ENCODE results near the gene VASH1. TPM values are rescaled to one million over a fixed set of nuclear protein-coding genes. Genes with fewer than 3 reads are reported as not detected.

Gene VASH1
- total RNA-seq, 3 donors from 2014 or later (not counting 1 experiment from before 2014, with no cell fraction given): 9.5 to 15.0 (median 13.5) TPM

DNA sequence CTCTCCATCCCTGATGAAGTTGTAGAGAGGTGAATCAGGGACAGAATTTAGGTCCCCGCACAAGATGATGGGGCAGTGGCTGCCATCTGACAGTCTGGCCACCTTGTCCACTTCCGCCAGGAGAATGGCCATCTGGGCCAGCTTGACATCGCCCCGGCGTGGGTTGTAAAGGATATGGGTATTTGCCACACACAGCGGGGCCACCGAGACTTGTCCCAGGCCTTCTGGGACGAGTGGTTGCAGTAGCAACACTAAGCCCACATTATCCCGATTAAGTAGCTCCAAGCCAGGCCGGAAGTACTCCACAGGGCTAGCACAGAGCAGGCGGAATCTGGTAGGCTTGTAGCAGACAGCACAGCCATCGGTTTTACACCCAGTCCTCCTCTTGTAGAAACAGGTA is 45.2 kb downstream of the VASH1 start:
- H3K36me3 ChIP-seq (ENCODE audit: control insufficient read depth, insufficient read depth, low read length): peaks cover 51% of the 10 kb centered on the region
- ATAC-seq: no peak
- peaks cover 26% of the 10 kb centered on the region for H3K36me3 Mint-ChIP-seq
- H3K4me3 Mint-ChIP-seq: no peak overlapping the region
- TF ChIP-seq, protein P1, sequence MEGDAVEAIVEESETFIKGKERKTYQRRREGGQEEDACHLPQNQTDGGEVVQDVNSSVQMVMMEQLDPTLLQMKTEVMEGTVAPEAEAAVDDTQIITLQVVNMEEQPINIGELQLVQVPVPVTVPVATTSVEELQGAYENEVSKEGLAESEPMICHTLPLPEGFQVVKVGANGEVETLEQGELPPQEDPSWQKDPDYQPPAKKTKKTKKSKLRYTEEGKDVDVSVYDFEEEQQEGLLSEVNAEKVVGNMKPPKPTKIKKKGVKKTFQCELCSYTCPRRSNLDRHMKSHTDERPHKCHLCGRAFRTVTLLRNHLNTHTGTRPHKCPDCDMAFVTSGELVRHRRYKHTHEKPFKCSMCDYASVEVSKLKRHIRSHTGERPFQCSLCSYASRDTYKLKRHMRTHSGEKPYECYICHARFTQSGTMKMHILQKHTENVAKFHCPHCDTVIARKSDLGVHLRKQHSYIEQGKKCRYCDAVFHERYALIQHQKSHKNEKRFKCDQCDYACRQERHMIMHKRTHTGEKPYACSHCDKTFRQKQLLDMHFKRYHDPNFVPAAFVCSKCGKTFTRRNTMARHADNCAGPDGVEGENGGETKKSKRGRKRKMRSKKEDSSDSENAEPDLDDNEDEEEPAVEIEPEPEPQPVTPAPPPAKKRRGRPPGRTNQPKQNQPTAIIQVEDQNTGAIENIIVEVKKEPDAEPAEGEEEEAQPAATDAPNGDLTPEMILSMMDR (IDR thresholded peaks at IDR 0.05): no peak
- intact Hi-C loops (cut with micrococcal nuclease): no loop called here
- H3K27ac ChIP-seq (ENCODE audit: low read length): no peak overlapping the region
- no peaks in the 10 kb centered on the region for H3K9me3 ChIP-seq (ENCODE audit: control insufficient read depth, insufficient read depth, low read length)
- no peaks in the 10 kb centered on the region for H3K27me3 ChIP-seq (ENCODE audit: control insufficient read depth, insufficient read depth, low read length)
- H3K4me1 ChIP-seq (ENCODE audit: control insufficient read depth, insufficient read depth, low read length): peaks cover 6% of the 10 kb centered on the region
- H3K9me3 Mint-ChIP-seq: no peaks in the 10 kb centered on the region
- no peak overlapping the region for H3K27ac Mint-ChIP-seq
- 96% methylated on average over 12 of the region's 12 CpGs for WGBS (ENCODE audit: insufficient coverage)
- H3K4me1 Mint-ChIP-seq: peaks cover 11 to 13% of the 10 kb centered on the region in 2 donors
- no peak overlapping the region for H3K4me3 ChIP-seq (ENCODE audit: low read length)
- H3K27me3 Mint-ChIP-seq (ENCODE audit: low read depth in 2 of 2): no peaks in the 10 kb centered on the region
- DNase-seq: no peak

DNA sequence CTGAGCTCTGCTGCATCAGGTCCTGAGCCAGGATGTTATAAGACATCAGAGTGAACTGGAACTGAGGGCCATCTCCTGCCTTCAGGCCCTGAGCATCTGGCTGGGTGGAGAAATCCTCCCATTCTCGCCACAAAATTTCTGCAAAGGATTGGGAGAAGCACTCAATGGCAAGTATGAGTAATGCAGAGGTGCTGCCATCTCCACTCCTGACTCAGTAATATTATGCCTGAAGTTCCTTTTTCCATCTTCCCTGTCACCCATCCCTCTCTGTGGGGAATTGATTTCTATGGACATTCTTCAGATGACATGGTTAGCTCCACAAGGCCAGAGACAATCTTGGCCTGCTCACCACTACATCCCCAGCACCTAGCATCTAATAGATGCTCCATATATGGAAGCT is 46.7 kb downstream of the VASH1 start:
- no peaks in the 10 kb centered on the region for H3K9me3 Mint-ChIP-seq
- ATAC-seq (no peak), DNase-seq (no peak)
- no peak overlapping the region for H3K4me3 Mint-ChIP-seq
- H3K27ac Mint-ChIP-seq: no peak overlapping the region
- peaks cover 17% of the 10 kb centered on the region for H3K4me1 ChIP-seq (ENCODE audit: control insufficient read depth, insufficient read depth, low read length)
- peaks cover 17% of the 10 kb centered on the region for H3K36me3 Mint-ChIP-seq
- no peak overlapping the region for H3K4me3 ChIP-seq (ENCODE audit: low read length)
- H3K27me3 ChIP-seq (ENCODE audit: control insufficient read depth, insufficient read depth, low read length): no peaks in the 10 kb centered on the region
- H3K36me3 ChIP-seq (ENCODE audit: control insufficient read depth, insufficient read depth, low read length): peaks cover 41% of the 10 kb centered on the region
- H3K27ac ChIP-seq (ENCODE audit: low read length): no peak overlapping the region
- peaks cover 21 to 26% of the 10 kb centered on the region in 2 donors for H3K4me1 Mint-ChIP-seq
- intact Hi-C loops (cut with micrococcal nuclease): no loop called here
- H3K27me3 Mint-ChIP-seq (ENCODE audit: low read depth in 2 of 2): no peaks in the 10 kb centered on the region
- WGBS (ENCODE audit: insufficient coverage): 100% methylated on average over 1 of the region's 1 CpG
- TF ChIP-seq, protein P1 (IDR thresholded peaks at IDR 0.05): no peak
- H3K9me3 ChIP-seq (ENCODE audit: control insufficient read depth, insufficient read depth, low read length): no peaks in the 10 kb centered on the region

DNA sequence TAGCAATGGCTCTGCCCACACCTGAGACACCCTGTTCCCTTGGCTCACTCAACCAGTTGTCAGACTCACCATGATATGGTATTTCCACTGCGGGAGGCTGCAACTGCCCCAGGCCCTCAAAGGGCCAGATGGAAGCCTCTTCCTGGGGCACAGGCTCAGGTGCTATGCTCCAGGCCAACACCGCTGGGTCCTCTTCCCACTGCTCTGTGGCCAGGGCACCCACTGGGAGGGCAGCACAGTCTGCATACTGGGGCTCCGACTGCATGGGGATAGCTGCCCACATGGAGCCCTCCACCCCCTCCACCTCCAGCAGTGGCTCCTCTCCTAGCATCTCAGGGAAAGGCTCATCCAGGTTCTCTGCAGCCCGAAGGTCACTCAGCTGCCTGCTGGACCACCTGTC is 47.7 kb downstream of the VASH1 start:
- H3K27me3 Mint-ChIP-seq (ENCODE audit: low read depth in 2 of 2): no peaks in the 10 kb centered on the region
- Histone ChIP-seq H3K4me1 (ENCODE audit: control insufficient read depth, insufficient read depth, low read length) (peaks cover 21% of the 10 kb centered on the region), H3K27me3 (ENCODE audit: control insufficient read depth, insufficient read depth, low read length) (no peaks in the 10 kb centered on the region), H3K27ac (ENCODE audit: low read length) (no peak overlapping the region), H3K4me3 (ENCODE audit: low read length) (no peak overlapping the region), H3K9me3 (ENCODE audit: control insufficient read depth, insufficient read depth, low read length) (no peaks in the 10 kb centered on the region), H3K36me3 (ENCODE audit: control insufficient read depth, insufficient read depth, low read length) (peaks cover 35% of the 10 kb centered on the region)
- WGBS (ENCODE audit: insufficient coverage): 98% methylated on average over 4 of the region's 4 CpGs
- H3K27ac Mint-ChIP-seq: no peak overlapping the region
- intact Hi-C loops (cut with micrococcal nuclease): no loop called here
- H3K4me3 Mint-ChIP-seq: no peak overlapping the region
- peaks cover 25 to 30% of the 10 kb centered on the region in 2 donors for H3K4me1 Mint-ChIP-seq
- no peak for DNase-seq
- no peak for ATAC-seq
- no peaks in the 10 kb centered on the region for H3K9me3 Mint-ChIP-seq
- TF ChIP-seq, protein P1 (IDR thresholded peaks at IDR 0.05): no peak
- peaks cover 7% of the 10 kb centered on the region for H3K36me3 Mint-ChIP-seq

DNA sequence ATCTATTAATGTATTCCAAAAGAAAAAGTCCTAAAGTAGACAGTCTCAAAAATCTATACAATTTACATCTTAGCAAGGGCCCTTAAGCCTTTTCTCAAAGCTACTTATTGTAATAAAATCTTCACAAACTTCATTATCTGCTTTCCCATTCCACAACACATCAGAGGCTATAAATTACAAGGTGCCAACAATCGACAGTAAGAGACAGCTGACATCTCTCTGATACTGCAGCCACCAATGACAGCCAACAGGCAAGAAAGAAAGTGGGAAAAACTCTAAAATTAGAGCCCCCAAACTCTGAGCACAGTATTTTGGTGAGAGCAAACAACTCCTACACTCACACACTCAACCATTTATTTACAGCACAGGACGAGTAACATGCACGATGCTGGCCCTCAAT is 49.3 kb downstream of the VASH1 start:
- H3K36me3 Mint-ChIP-seq: peaks cover 7% of the 10 kb centered on the region
- Histone ChIP-seq H3K27me3 (ENCODE audit: control insufficient read depth, insufficient read depth, low read length) (no peaks in the 10 kb centered on the region), H3K36me3 (ENCODE audit: control insufficient read depth, insufficient read depth, low read length) (peaks cover 24% of the 10 kb centered on the region), H3K4me1 (ENCODE audit: control insufficient read depth, insufficient read depth, low read length) (peaks cover 21% of the 10 kb centered on the region), H3K4me3 (ENCODE audit: low read length) (no peak overlapping the region), H3K9me3 (ENCODE audit: control insufficient read depth, insufficient read depth, low read length) (no peaks in the 10 kb centered on the region), H3K27ac (ENCODE audit: low read length) (peak overlapping the region; percentile 40)
- WGBS (ENCODE audit: insufficient coverage): 70% methylated on average over 3 of the region's 3 CpGs
- intact Hi-C loops (cut with micrococcal nuclease): no loop called here
- no peaks in the 10 kb centered on the region for H3K9me3 Mint-ChIP-seq
- peak overlapping the region; percentile 88 to 95 for H3K27ac Mint-ChIP-seq
- ATAC-seq (no peak), DNase-seq (no peak)
- H3K4me1 Mint-ChIP-seq: peaks cover 25 to 30% of the 10 kb centered on the region in 2 donors
- peak overlapping the region; percentile 90 for H3K4me3 Mint-ChIP-seq
- TF ChIP-seq, protein P1 (IDR thresholded peaks at IDR 0.05): no peak
- H3K27me3 Mint-ChIP-seq (ENCODE audit: low read depth in 2 of 2): no peaks in the 10 kb centered on the region
